Parathyroid adenoma (tissue), 2 donors: Measurements from ENCODE around the gene CNGA2.
A peak's percentile ranks its signal among the peaks of the same experiment; 100 is the strongest.

Source experiments
- H2AFZ ChIP-seq: fragments of 300-600 bp; sonication (generic); one replicate; pipeline ENCODE4 v1.7.0; 2017; ENCODE audit warnings: antibody characterized with exemption, mild to moderate bottlenecking
- H3K27ac ChIP-seq: fragments of 300-600 bp; sonication (generic); one replicate; pipeline ENCODE4 v1.7.0; 2017
- H3K27me3 ChIP-seq: fragments of 300-600 bp; sonication (generic); one replicate; pipeline ENCODE4 v1.7.0; 2017; ENCODE audit warnings: low read length; ENCODE audit not compliant: control insufficient read depth, insufficient read depth
- H3K36me3 ChIP-seq: fragments of 300-600 bp; sonication (generic); one replicate; pipeline ENCODE4 v1.7.0; 2017; ENCODE audit warnings: low read length; ENCODE audit not compliant: control insufficient read depth, insufficient read depth
- H3K4me1 ChIP-seq: fragments of 300-600 bp; sonication (generic); one replicate; pipeline ENCODE4 v1.7.0; 2017; ENCODE audit warnings: control low read depth
- H3K4me2 ChIP-seq: fragments of 300-600 bp; sonication (generic); one replicate; pipeline ENCODE4 v1.7.0; 2017; ENCODE audit warnings: low read length
- H3K4me3 ChIP-seq: fragments of 300-600 bp; sonication (generic); one replicate; pipeline ENCODE4 v1.7.0; 2017; ENCODE audit warnings: low read depth, low read length
- H3K79me2 ChIP-seq: fragments of 300-600 bp; sonication (generic); one replicate; pipeline ENCODE4 v1.7.0; 2017; ENCODE audit warnings: control low read depth
- H3K9ac ChIP-seq: fragments of 300-600 bp; sonication (generic); one replicate; pipeline ENCODE4 v1.7.0; 2017; ENCODE audit warnings: mild to moderate bottlenecking
- H3K9me3 ChIP-seq: fragments of 300-600 bp; sonication (generic); one replicate; pipeline ENCODE4 v1.7.0; 2017; ENCODE audit warnings: low read length; ENCODE audit not compliant: control insufficient read depth
- TF ChIP-seq, protein P1 (sequence below): fragments of 300-600 bp; sonication (generic); IDR thresholded peaks from one replicate; pipeline ENCODE4 v1.7.0; 2017; ENCODE audit warnings: antibody characterized with exemption, mild to moderate bottlenecking
- donor health status: primary hyperparathyroidism.

The CNGA2 gene

DNA sequence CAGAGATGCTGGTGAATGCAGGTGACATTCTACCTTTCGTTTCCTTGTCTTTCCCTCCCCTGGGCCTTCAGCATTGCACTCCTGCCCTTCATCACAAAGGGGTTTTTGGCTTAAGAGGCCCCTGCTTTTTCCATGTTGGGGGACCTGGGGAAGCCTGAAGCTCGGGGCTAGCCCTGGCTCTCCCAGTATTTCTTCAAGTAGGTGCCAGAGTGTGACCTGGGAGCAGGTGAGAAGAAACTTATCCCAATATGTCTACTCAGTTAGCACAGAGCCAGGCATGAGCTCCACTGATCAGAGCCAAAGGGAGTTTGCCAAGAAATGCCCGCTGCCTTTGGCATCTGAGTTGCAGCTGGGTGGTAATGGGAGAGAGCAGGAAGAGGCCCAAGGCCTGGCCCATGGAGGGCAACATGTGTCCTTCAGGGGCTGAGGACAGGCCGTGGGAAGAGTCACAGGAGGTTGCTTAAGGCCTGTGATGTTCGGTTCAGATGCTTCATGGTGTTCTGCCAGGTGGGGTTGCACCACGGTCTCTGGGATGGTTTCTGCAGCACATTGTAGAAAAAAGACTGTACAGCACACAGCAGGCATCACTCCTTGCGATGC, 31.7 kb upstream of the CNGA2 start:
- no peak overlapping the region for H3K4me2 ChIP-seq
- no peaks in the 10 kb centered on the region for H3K4me1 ChIP-seq
- no peaks in the 10 kb centered on the region for H3K79me2 ChIP-seq
- H3K36me3 ChIP-seq = no peaks in the 10 kb centered on the region
- H3K27ac ChIP-seq = no peak overlapping the region
- H3K27me3 ChIP-seq = no peaks in the 10 kb centered on the region
- no peaks in the 10 kb centered on the region for H3K9me3 ChIP-seq
- H3K9ac ChIP-seq = no peak overlapping the region
- H3K4me3 ChIP-seq = no peak overlapping the region
- TF ChIP-seq, protein P1, sequence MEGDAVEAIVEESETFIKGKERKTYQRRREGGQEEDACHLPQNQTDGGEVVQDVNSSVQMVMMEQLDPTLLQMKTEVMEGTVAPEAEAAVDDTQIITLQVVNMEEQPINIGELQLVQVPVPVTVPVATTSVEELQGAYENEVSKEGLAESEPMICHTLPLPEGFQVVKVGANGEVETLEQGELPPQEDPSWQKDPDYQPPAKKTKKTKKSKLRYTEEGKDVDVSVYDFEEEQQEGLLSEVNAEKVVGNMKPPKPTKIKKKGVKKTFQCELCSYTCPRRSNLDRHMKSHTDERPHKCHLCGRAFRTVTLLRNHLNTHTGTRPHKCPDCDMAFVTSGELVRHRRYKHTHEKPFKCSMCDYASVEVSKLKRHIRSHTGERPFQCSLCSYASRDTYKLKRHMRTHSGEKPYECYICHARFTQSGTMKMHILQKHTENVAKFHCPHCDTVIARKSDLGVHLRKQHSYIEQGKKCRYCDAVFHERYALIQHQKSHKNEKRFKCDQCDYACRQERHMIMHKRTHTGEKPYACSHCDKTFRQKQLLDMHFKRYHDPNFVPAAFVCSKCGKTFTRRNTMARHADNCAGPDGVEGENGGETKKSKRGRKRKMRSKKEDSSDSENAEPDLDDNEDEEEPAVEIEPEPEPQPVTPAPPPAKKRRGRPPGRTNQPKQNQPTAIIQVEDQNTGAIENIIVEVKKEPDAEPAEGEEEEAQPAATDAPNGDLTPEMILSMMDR = no peak
- H2AFZ ChIP-seq = no peak overlapping the region

DNA sequence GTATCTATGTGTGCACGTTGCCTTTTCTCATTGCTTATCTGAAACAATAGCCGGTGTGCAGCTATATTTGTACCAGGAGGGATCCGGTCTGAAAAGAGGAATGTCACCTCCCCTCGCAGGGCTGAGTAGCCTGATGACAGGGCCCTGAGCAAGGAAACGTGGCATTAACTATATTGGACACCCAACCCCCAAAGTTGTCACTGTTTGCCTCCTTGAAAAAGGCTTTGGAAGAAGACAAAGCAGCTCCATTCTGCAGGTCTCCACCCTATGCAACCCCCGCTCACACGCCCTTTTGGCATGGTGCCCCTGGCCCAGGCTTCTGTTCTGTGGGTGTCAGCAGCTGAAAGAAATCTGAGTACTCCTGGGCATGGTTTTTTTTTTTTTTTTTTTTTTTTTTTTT, 31.1 kb upstream of the CNGA2 start:
- TF ChIP-seq, protein P1 = no peak
- Histone ChIP-seq H3K4me1 (no peaks in the 10 kb centered on the region), H3K36me3 (no peaks in the 10 kb centered on the region), H3K27ac (no peak overlapping the region), H3K9me3 (no peaks in the 10 kb centered on the region), H3K4me2 (no peak overlapping the region), H3K4me3 (no peak overlapping the region), H3K9ac (no peak overlapping the region), H2AFZ (no peak overlapping the region), H3K27me3 (no peaks in the 10 kb centered on the region), H3K79me2 (no peaks in the 10 kb centered on the region)

DNA sequence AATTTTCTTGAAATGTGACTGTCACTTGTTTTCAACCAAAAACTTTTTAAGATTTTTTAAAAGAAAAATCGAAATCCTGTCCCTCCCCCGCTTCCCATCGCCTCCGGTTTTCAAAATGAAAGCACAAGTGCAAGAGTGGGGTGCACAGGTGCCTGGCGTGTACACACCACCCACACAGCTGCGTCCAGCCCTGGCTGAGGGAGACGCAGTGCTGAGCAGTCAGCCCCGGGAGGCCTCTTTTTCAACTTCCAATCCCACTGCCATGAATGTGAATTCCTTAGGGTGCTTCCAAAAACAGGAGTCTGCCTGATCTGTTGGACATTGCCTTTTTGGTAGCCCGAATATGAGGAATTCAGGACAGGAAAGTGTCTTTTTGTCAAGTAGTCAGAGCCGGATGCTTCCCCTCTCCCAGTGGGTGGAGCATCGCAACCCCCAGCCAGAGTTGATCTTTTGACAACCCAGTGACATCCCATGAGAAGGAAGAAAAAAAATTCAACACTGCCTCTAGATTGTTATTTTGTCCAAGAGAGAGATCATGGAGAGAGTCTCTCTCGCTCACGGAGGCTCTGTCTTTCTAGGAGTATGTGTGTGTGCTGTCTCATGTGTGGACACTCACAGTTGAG, 30.4 kb upstream of the CNGA2 start:
- TF ChIP-seq, protein P1 = no peak
- H3K27me3 ChIP-seq = no peaks in the 10 kb centered on the region
- H3K36me3 ChIP-seq = no peaks in the 10 kb centered on the region
- no peaks in the 10 kb centered on the region for H3K9me3 ChIP-seq
- no peak overlapping the region for H3K4me3 ChIP-seq
- no peaks in the 10 kb centered on the region for H3K79me2 ChIP-seq
- H2AFZ ChIP-seq = no peak overlapping the region
- peak overlapping the region; percentile 44 for H3K4me2 ChIP-seq
- H3K27ac ChIP-seq = no peak overlapping the region
- H3K9ac ChIP-seq = no peak overlapping the region
- no peaks in the 10 kb centered on the region for H3K4me1 ChIP-seq

DNA sequence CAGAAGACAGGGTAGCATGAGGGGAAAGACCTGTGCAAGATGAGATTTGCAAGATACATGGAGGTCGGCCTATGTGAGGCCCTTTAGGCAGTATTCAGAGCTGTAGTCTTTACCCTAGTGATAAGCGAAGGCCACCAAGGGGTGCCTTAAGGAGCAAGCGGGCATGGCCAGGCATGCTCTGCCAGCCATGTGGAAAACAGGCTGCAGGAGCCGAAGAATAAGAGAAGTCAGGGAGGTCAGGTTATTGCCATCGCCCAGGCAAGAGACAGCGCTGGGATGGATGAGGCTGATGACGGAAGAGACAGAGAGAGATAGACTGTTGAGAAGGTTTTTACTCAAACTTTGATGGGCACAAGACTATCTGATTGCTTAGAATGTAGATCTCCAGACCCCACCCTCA, 25.7 kb upstream of the CNGA2 start:
- H3K9me3 ChIP-seq = no peaks in the 10 kb centered on the region
- no peaks in the 10 kb centered on the region for H3K36me3 ChIP-seq
- H3K4me2 ChIP-seq = no peak overlapping the region
- no peak overlapping the region for H3K27ac ChIP-seq
- no peak overlapping the region for H3K9ac ChIP-seq
- no peak overlapping the region for H2AFZ ChIP-seq
- H3K4me3 ChIP-seq = no peak overlapping the region
- TF ChIP-seq, protein P1 = no peak
- no peaks in the 10 kb centered on the region for H3K4me1 ChIP-seq
- no peaks in the 10 kb centered on the region for H3K79me2 ChIP-seq
- no peaks in the 10 kb centered on the region for H3K27me3 ChIP-seq

DNA sequence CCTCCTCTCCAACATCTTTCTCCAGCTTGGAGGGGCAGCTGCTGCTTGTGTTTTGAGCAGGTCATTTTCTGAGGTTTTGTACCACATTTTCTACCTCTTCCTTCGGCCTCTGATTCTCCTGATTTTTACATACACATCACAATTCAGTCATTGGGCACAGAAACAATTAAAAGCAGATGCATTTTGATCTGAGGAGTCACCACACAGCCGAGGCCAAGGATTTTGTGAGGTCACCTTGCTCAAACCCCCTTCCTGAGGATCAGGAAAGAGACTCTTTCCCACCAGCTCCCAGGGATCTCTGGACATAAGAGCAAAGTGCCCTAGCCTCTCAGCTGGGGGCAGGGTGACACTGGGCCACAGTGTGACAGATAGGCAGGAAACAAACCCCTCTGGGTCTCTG, 24.1 kb upstream of the CNGA2 start:
- TF ChIP-seq, protein P1 = no peak
- Histone ChIP-seq H3K4me1 (no peaks in the 10 kb centered on the region), H3K27me3 (no peaks in the 10 kb centered on the region), H3K9me3 (no peaks in the 10 kb centered on the region), H3K79me2 (no peaks in the 10 kb centered on the region), H3K4me3 (no peak overlapping the region), H3K4me2 (no peak overlapping the region), H3K36me3 (no peaks in the 10 kb centered on the region), H3K9ac (no peak overlapping the region), H2AFZ (no peak overlapping the region), H3K27ac (no peak overlapping the region)
